RCC 7860 (cell line): Measurements from ENCODE around the gene LRATD1.

Source experiments
- DNase-seq: peaks from one replicate; pipeline ENCODE4 v3.0.0-alpha.2; 2015; ENCODE audit warnings: low spot score
- FAIRE-seq: peaks from 2 replicates; lab custom pipeline; 2012; peaks lifted over from hg19 to GRCh38; lab: Jason Lieb, UNC

The LRATD1 gene

GRCh38 chr2:14633461-14634181 lies 1.1 kb downstream of the LRATD1 start:
- DNase-seq = no peak

GRCh38 chr2:14634182-14634488 lies 1.6 kb downstream of the LRATD1 start:
- FAIRE-seq = no peak
- DNase-seq = no peak

More at GRCh38 chr2:14633461-14634181, 1.1 kb downstream of the LRATD1 start:
- no peak for FAIRE-seq

GRCh38 chr2:14634489-14635390 lies 2.2 kb downstream of the LRATD1 start:
- FAIRE-seq (no peak), DNase-seq (no peak)

- DNase-seq = no peak
- FAIRE-seq = no peak
These were observed 2.9 kb downstream of the LRATD1 start for GRCh38 chr2:14635391-14635871.

- DNase-seq (no peak), FAIRE-seq (no peak)
These were observed 6.0 kb downstream of the LRATD1 start for GRCh38 chr2:14638488-14638887.

GRCh38 chr2:14641116-14641515 lies 8.6 kb downstream of the LRATD1 start:
- DNase-seq = no peak
- FAIRE-seq = no peak

- no peak for DNase-seq
These were observed 10.0 kb downstream of the LRATD1 start for GRCh38 chr2:14642499-14642898.

GRCh38 chr2:14647714-14648113 lies 15.2 kb downstream of the LRATD1 start:
- FAIRE-seq (no peak), DNase-seq (no peak)

More at GRCh38 chr2:14642499-14642898, 10.0 kb downstream of the LRATD1 start:
- FAIRE-seq = no peak

GRCh38 chr2:14650066-14650465 lies 17.5 kb downstream of the LRATD1 start:
- FAIRE-seq (no peak), DNase-seq (no peak)

GRCh38 chr2:14654835-14655282 lies 22.3 kb downstream of the LRATD1 start:
- no peak for FAIRE-seq
- no peak for DNase-seq

- DNase-seq = no peak
- no peak for FAIRE-seq
These were observed 23.6 kb downstream of the LRATD1 start for GRCh38 chr2:14656146-14656545.

GRCh38 chr2:14661163-14661562 lies 28.6 kb downstream of the LRATD1 start:
- FAIRE-seq (no peak), DNase-seq (no peak)

GRCh38 chr2:14673351-14673875 lies 40.9 kb downstream of the LRATD1 start:
- FAIRE-seq (no peak), DNase-seq (no peak)

- DNase-seq (no peak), FAIRE-seq (no peak)
These were observed 43.0 kb downstream of the LRATD1 start for GRCh38 chr2:14675489-14675888.

GRCh38 chr2:14676371-14676770 lies 43.9 kb downstream of the LRATD1 start:
- FAIRE-seq (no peak), DNase-seq (no peak)

- DNase-seq = no peak
These were observed 44.5 kb downstream of the LRATD1 start for GRCh38 chr2:14677039-14677438.

GRCh38 chr2:14678761-14679160 lies 46.2 kb downstream of the LRATD1 start:
- FAIRE-seq (no peak), DNase-seq (no peak)

More at GRCh38 chr2:14677039-14677438, 44.5 kb downstream of the LRATD1 start:
- no peak for FAIRE-seq

- DNase-seq = no peak
- no peak for FAIRE-seq
These were observed 49.1 kb downstream of the LRATD1 start for GRCh38 chr2:14681608-14682007.
